Hematopoietic multipotent progenitor cell treated with erythropoietin and hydrocortisone succinate and interleukin-3 and kit ligand, for 15 days (in vitro differentiated cells): ENCODE measurements around the gene WNT2.
"Not testable (repeated sequence)": the region's sequence is repeated elsewhere in the genome, so short reads cannot be mapped to it uniquely, and the experiment has no call there.

Experiments
- DNase-seq: peaks from one replicate; pipeline ENCODE4 v3.0.0-alpha.2; 2015; ENCODE audit warnings: low spot score

WNT2 gene

GRCh38 chr7:117262546-117262945, 60.3 kb downstream of the WNT2 start:
- DNase-seq = no peak

GRCh38 chr7:117259615-117260014, 63.2 kb downstream of the WNT2 start:
- no peak for DNase-seq

GRCh38 chr7:117251687-117252086, 71.2 kb downstream of the WNT2 start:
- DNase-seq = no peak

- no peak for DNase-seq
Measured at GRCh38 chr7:117250801-117251200, 72.1 kb downstream of the WNT2 start.

- DNase-seq = no peak
Measured at GRCh38 chr7:117250245-117250644, 72.6 kb downstream of the WNT2 start.

- no peak for DNase-seq
Measured at GRCh38 chr7:117249696-117250095, 73.2 kb downstream of the WNT2 start.

GRCh38 chr7:117248829-117249228, 74.0 kb downstream of the WNT2 start:
- no peak for DNase-seq

GRCh38 chr7:117247809-117248208, 75.0 kb downstream of the WNT2 start:
- DNase-seq = no peak

GRCh38 chr7:117245703-117246102, 77.2 kb downstream of the WNT2 start:
- DNase-seq = not testable (repeated sequence)

GRCh38 chr7:117243390-117243789, 79.5 kb downstream of the WNT2 start:
- no peak for DNase-seq

- no peak for DNase-seq
Measured at GRCh38 chr7:117241088-117241487, 81.8 kb downstream of the WNT2 start.

GRCh38 chr7:117238937-117239336, 83.9 kb downstream of the WNT2 start:
- no peak for DNase-seq

GRCh38 chr7:117238472-117238871, 84.4 kb downstream of the WNT2 start:
- DNase-seq = no peak

GRCh38 chr7:117237646-117238045, 85.2 kb downstream of the WNT2 start:
- no peak for DNase-seq

- DNase-seq = no peak
Measured at GRCh38 chr7:117231047-117231359, 91.9 kb downstream of the WNT2 start.

GRCh38 chr7:117230276-117231046, 92.4 kb downstream of the WNT2 start:
- DNase-seq = no peak

GRCh38 chr7:117229350-117229749, 93.5 kb downstream of the WNT2 start:
- DNase-seq = no peak

GRCh38 chr7:117227091-117227490, 95.8 kb downstream of the WNT2 start:
- DNase-seq = no peak

GRCh38 chr7:117225536-117225935, 97.3 kb downstream of the WNT2 start:
- no peak for DNase-seq
